ENCODE data around the gene TCFL5. TPM values are rescaled to one million over a fixed set of nuclear protein-coding genes. Genes with fewer than 3 reads are reported as not detected.

Gene TCFL5
- total and polyA plus RNA-seq, 5 experiments from 2014 or later = 1.0 to 13.4 (median 2.1) TPM

DNA sequence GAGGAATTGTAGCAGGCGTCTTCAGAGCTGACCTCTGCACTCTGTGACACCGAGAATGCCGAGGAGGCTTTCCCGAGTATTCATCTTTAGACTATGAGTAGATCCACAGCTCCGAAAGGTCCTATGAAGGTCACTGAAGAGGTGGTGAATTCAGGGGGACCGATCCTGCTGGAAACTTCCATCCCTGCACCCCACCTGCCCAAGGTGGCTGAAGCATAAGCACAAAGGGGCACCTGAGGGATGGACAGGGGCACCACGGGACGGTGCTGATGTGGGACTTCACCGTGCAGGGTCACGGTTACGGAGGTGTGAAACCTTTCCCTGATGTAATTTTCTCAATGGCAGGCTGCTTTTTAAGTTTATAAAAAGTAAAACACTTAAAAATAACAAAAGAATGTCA is 40.3 kb upstream of the TCFL5 start:
- POLR2A ChIA-PET = interaction anchor here (0.7 to 3.7 kb wide), 7 partner anchors 16 to 877 kb away, joined by 3 to 21 read pairs (median 12); partner anchors contain the start of genes GID8 and TCFL5
- peak overlapping the region in 4 of 10 donors; percentile 19 to 73 (median 42) for H3K27ac Mint-ChIP-seq
- no peaks in the 10 kb centered on the region for H3K27me3 Mint-ChIP-seq
- H3K4me3 Mint-ChIP-seq = no peak overlapping the region
- H3K4me1 Mint-ChIP-seq = peaks cover 18 to 50% (median 34%) of the 10 kb centered on the region in 4 donors
- DNase-seq (no peak), ATAC-seq (no peak)
- H3K36me3 Mint-ChIP-seq = peaks cover 0 to 55% (median 24%) of the 10 kb centered on the region in 3 donors
- no peaks in the 10 kb centered on the region for H3K9me3 Mint-ChIP-seq

DNA sequence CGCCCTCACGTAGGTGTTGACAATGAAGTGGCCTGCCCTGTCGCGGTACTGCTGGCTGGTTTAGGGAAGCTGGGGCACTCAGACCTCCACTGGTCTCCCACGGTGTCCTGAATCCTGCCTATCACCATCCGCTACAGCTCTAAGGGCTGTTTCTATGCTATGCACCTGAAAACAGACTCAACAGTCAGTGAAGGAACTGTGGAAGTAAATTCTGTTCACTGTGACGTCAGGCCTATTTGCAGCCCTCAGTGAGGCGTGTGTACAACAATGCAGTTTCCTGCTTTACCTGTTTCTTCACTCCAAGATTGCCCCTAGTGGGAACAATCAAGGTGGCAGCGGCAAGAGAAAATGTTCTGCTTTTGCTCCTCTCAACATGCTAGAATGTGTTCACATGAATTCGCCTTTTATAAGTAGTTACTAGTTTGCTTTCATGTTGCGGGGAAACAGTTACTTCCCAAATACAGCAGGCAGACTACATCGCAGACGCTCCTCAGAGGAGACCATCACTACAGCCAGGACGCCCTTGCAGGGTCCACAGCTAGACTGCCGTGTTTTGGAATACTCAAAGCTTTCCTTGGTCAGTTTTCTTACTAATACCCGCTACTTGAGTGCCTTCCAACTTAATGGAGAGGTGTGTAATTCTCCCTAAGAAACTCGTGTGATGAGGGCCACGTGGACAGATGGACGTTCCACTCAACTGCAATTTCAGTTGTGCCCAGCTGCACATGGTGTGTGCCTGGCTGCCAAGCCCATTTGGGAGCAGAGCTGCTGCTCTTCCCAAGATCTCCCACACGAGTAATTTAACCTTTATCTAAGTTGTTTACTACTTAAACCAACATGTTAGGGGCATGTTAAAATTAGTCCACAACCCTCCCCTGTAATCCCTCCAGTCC is 39.3 kb upstream of the TCFL5 start:
- H3K4me1 Mint-ChIP-seq = peaks cover 18 to 44% (median 34%) of the 10 kb centered on the region in 4 donors
- H3K27me3 Mint-ChIP-seq = no peaks in the 10 kb centered on the region
- peaks cover 0 to 51% (median 17%) of the 10 kb centered on the region in 3 donors for H3K36me3 Mint-ChIP-seq
- peak in 4 of 10 donors; percentile 39 to 50 (median 48) for DNase-seq
- H3K9me3 Mint-ChIP-seq = no peaks in the 10 kb centered on the region
- peak; percentile 31 to 59 for ATAC-seq
- POLR2A ChIA-PET = interaction anchor here (0.5 to 3.7 kb wide), 10 partner anchors 11 to 876 kb away, joined by 3 to 21 read pairs (median 9); partner anchors contain the start of genes GID8 and TCFL5
- peak overlapping the region in 3 of 10 donors; percentile 36 to 81 (median 45) for H3K4me3 Mint-ChIP-seq
- H3K27ac Mint-ChIP-seq = peak overlapping the region; percentile 33 to 96 (median 90)

DNA sequence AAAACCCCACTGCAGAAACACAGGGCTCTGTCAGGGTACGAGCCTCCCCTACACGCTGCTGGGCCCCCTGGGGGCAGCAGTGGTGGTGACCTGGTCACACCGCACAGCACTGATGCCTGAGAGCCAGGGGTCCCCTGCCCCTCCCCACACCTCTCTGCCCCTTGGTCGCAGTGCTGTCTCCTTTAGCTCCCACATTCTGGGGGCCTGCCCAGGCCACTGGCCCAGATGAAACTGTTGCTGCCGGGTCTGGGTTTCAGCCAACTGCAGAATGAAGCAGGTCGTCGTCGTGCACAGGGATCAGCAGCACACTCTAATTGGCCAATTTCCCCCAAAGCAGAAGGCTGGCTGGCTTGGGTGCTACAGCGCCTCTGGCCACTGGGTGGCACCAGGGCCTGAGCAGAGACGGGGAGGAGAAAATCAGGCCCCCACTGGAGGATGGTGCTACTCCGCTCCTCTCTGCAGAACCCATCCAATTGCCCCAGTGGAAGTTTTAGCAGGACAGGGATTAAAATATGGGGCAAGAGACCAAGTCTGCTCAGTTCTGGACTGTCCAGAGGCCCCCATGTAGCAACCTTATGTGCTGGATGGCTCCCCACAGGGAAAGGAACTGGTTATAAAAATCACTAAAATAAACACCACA is 38.5 kb upstream of the TCFL5 start:
- POLR2A ChIA-PET = interaction anchor here (1.0 to 3.7 kb wide), 14 partner anchors 9 to 72 kb away, joined by 3 to 21 read pairs (median 6); partner anchors contain the start of genes GID8 and TCFL5
- ATAC-seq (peak; percentile 88 to 93), DNase-seq (peak; percentile 63 to 87 (median 77))
- no peaks in the 10 kb centered on the region for H3K9me3 Mint-ChIP-seq
- H3K27me3 Mint-ChIP-seq = no peaks in the 10 kb centered on the region
- H3K4me3 Mint-ChIP-seq = peak overlapping the region in 9 of 10 donors; percentile 54 to 85 (median 76)
- H3K27ac Mint-ChIP-seq = peak overlapping the region; percentile 33 to 96 (median 91)
- peaks cover 18 to 40% (median 34%) of the 10 kb centered on the region in 4 donors for H3K4me1 Mint-ChIP-seq
- peaks cover 0 to 48% (median 17%) of the 10 kb centered on the region in 3 donors for H3K36me3 Mint-ChIP-seq

DNA sequence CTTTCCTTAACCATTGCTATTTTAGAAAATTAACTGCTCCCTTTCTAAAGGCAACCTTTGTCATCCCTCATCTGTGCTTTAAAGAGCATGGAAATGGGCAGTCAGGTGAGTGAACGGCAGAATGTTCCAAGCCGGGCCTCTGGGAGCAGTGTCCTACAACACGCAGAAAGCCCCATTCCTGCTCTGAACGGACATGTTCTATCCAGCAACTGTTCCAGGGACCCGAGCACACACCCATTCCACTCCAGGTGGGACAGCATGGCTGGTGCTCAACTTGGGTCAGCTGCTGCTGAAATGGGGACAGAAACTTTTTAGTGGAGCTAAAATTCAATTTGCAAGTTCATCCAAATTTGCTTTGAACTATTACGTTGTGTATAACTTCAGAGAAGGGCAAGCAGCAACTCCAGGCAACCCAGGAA is 38.0 kb upstream of the TCFL5 start:
- Mint-ChIP-seq H3K36me3 (peaks cover 0 to 48% (median 13%) of the 10 kb centered on the region in 3 donors), H3K27ac (peak overlapping the region in 9 of 10 donors; percentile 73 to 96 (median 91)), H3K27me3 (no peaks in the 10 kb centered on the region), H3K9me3 (no peaks in the 10 kb centered on the region), H3K4me1 (peaks cover 18 to 38% (median 34%) of the 10 kb centered on the region in 4 donors), H3K4me3 (peak overlapping the region in 5 of 10 donors; percentile 10 to 81 (median 76))
- ATAC-seq (peak; percentile 4 to 11), DNase-seq (peak in 1 of 10 donors; percentile 20)
- POLR2A ChIA-PET = interaction anchor here (1.0 to 3.7 kb wide), 14 partner anchors 9 to 73 kb away, joined by 3 to 21 read pairs (median 6); partner anchors contain the start of genes GID8 and TCFL5

DNA sequence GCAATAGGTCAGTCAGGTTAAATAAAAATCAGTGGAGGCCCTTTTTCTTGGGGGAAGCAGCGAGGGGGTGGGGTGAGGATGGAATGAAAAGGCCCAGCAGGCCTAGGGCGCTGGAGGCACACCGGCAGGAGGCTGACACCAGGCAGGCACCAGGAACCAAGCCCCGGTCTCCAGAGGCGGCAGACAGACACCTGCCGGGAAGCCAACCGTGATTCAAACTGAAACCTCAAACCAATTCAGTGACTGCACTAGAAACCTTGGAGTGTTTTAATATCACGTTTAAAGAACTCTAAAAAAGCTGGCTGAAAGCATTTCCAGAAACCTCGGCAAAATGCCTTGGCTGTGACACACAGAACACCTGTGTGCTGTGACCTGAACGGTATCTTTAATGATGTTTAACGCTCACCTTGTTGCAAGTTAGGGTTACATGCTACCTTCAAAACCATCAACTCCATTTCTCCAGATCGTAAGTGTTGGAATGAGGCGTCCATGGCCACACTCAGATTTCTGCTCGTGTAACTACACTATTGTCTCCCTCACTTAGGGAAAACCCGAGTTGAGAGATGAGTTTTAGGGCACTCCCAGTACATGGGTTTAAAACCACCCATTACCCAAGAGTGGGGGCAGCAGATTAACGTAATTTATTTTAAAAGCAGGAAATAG is 37.5 kb upstream of the TCFL5 start:
- no peak for ATAC-seq
- Mint-ChIP-seq H3K27ac (peak overlapping the region in 7 of 10 donors; percentile 10 to 75 (median 69)), H3K9me3 (no peaks in the 10 kb centered on the region), H3K4me3 (peak overlapping the region in 7 of 10 donors; percentile 1 to 73 (median 15)), H3K36me3 (peaks cover 0 to 49% (median 16%) of the 10 kb centered on the region in 3 donors), H3K27me3 (no peaks in the 10 kb centered on the region), H3K4me1 (peaks cover 18 to 38% (median 34%) of the 10 kb centered on the region in 4 donors)
- no peak for DNase-seq
- POLR2A ChIA-PET = interaction anchor here (1.0 to 3.7 kb wide), 13 partner anchors 8 to 73 kb away, joined by 3 to 21 read pairs (median 4); partner anchors contain the start of genes GID8 and TCFL5

DNA sequence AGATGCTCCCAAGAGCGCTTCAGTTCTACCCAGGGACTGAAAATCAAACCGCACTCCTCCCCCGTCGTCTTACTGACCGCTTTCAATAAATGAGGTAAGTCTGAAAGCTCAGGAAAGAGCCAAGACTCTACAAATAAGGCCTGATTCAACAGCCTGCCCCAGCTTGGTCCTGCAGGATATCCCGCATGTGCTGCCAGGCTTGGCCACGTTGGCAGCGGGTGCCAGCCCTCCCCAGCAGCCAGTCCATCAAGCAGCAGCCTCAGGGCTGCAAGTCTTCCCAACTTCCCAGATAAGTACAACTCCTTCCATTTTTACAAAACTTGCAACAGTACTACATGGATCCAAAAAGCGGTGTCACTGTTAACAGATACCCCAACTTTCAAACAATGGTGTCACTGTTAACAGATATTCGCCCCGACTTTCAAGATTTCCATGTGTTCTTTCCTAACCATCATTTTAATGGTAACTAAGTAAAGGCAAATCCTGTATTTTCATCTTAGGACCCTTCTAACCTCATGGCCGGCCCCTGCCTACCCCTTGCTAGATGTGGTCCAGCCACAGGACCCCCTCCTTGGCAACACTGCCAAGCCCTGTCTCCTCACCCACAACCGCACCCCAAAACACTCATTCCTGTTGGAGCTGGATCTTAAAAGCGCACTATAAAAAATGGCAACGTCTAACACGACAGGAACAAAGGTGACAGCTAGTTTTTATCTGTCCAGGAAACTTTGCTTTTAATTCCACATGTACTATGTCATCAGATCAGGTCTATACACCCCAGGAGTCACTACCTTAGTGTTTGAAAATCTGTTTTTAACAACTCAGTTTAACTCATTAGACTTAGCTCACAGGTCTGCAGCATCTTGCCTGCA is 36.7 kb upstream of the TCFL5 start:
- H3K9me3 Mint-ChIP-seq = no peaks in the 10 kb centered on the region
- no peak for ATAC-seq
- H3K27ac Mint-ChIP-seq = peak overlapping the region in 9 of 10 donors; percentile 10 to 74 (median 53)
- peaks cover 18 to 39% (median 34%) of the 10 kb centered on the region in 4 donors for H3K4me1 Mint-ChIP-seq
- H3K4me3 Mint-ChIP-seq = peak overlapping the region in 4 of 10 donors; percentile 0 to 73 (median 31)
- POLR2A ChIA-PET = interaction anchor here (1.0 to 3.7 kb wide), 6 partner anchors 15 to 57 kb away, joined by 3 to 21 read pairs (median 4); partner anchors contain the start of gene GID8
- no peak for DNase-seq
- peaks cover 0 to 49% (median 16%) of the 10 kb centered on the region in 3 donors for H3K36me3 Mint-ChIP-seq
- no peaks in the 10 kb centered on the region for H3K27me3 Mint-ChIP-seq

DNA sequence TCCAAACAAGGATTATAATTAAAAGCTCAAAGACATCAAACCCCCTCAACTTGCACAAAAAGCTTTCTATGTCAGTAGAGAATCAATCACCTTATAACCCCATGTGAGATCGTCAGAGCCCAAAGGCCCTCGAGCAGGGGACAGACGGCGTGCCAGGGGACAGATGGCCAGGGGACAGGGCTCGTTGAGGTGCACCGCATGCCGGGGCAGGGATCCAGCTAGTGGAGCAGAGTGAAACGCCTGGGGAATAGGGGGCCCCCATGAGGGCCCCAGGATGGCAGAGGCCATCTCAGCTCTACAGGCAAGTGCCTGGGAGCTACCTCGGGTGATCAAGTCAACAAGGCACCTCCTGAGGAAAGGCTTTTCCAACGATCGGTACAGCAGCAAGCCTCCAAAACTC is 36.0 kb upstream of the TCFL5 start:
- DNase-seq (no peak), ATAC-seq (no peak)
- peaks cover 0 to 49% (median 20%) of the 10 kb centered on the region in 3 donors for H3K36me3 Mint-ChIP-seq
- peaks cover 18 to 46% (median 37%) of the 10 kb centered on the region in 4 donors for H3K4me1 Mint-ChIP-seq
- no peaks in the 10 kb centered on the region for H3K27me3 Mint-ChIP-seq
- POLR2A ChIA-PET = interaction anchor here (1.1 to 1.4 kb wide), 2 partner anchors 30 to 57 kb away, joined by 4 to 5 read pairs; no protein-coding TSS in a partner anchor
- peak overlapping the region in 2 of 10 donors; percentile 9 to 51 for H3K27ac Mint-ChIP-seq
- H3K4me3 Mint-ChIP-seq = no peak overlapping the region
- no peaks in the 10 kb centered on the region for H3K9me3 Mint-ChIP-seq

DNA sequence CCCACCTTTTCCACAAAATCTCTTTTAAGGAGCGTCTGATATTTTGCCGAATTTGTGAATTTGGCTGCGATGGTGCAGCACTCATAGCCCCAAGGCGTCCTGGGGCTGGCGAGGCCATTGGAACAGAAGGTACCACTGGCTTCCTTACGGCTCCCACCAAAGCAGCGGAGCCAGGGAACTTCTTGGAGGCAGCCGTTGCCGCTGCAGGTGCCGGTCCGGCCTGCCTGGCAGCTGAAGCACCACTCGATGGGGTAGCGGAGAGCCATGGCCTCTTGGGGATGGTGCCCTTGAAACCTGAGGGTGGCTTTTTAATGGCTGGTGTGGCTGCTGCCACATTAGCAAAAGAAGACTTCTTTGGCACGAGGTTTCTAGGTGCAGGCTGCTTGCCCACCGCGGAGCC is 34.9 kb upstream of the TCFL5 start:
- ATAC-seq (no peak), DNase-seq (no peak)
- Mint-ChIP-seq H3K4me1 (peaks cover 18 to 57% (median 48%) of the 10 kb centered on the region in 4 donors), H3K27me3 (no peaks in the 10 kb centered on the region), H3K4me3 (no peak overlapping the region), H3K27ac (no peak overlapping the region), H3K36me3 (peaks cover 0 to 51% (median 31%) of the 10 kb centered on the region in 3 donors), H3K9me3 (no peaks in the 10 kb centered on the region)
- POLR2A ChIA-PET = interaction anchor here (1.4 kb wide), 1 partner anchor 31 kb away, joined by 5 read pairs; no protein-coding TSS in a partner anchor

DNA sequence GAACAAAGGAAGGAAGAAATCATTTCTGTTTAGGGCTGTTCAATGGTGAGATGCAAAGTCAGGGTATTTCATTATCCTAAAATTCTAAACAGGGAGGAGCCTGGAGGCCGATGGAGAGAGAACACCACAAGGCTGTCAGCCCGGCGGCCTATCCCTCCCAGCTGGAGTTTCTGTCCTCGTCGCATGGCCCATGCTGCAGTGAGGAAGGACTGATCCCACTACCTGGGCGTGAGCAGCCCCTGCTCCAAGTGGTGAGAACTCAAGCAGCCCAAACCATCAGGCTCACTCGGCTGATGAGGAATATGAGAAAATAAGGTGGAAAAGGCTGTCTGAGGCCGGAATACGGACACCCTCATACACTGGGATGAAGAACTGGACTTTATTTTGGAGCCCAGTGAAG is 33.9 kb upstream of the TCFL5 start:
- Mint-ChIP-seq H3K9me3 (no peaks in the 10 kb centered on the region), H3K36me3 (peaks cover 0 to 57% (median 36%) of the 10 kb centered on the region in 3 donors), H3K27ac (peak overlapping the region in 1 of 10 donors; percentile 65), H3K4me1 (peaks cover 18 to 62% (median 54%) of the 10 kb centered on the region in 4 donors), H3K4me3 (peak overlapping the region in 1 of 10 donors; percentile 55), H3K27me3 (no peaks in the 10 kb centered on the region)
- POLR2A ChIA-PET = interaction anchor here (0.5 to 2.4 kb wide), 2 partner anchors 39 to 106 kb away, joined by 3 to 5 read pairs; no protein-coding TSS in a partner anchor
- ATAC-seq (no peak), DNase-seq (no peak)

DNA sequence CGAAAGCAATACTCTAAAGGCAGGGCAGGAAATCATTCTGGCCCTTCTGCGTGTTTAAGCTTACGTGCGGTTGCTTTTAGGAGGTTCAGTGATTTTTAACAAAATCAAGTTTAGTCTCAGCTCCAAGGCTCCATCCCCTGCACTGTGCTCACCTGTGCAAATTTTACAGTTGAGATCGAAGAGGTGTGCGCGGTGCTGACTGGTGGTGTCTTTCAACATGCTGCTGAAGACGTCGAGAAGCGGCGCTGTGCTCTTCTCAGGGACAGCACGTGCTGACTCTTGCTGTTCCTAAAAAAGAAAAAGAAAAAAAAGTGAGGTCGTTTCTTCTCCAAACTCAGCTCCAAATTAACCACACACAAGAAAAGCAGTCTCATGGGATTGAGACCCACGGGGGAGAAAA is 32.6 kb upstream of the TCFL5 start:
- Mint-ChIP-seq H3K4me1 (peaks cover 14 to 51% (median 43%) of the 10 kb centered on the region in 4 donors), H3K4me3 (no peak overlapping the region), H3K9me3 (no peaks in the 10 kb centered on the region), H3K27me3 (no peaks in the 10 kb centered on the region), H3K36me3 (peaks cover 0 to 70% (median 40%) of the 10 kb centered on the region in 3 donors), H3K27ac (no peak overlapping the region)
- no peak for ATAC-seq
- POLR2A ChIA-PET = interaction anchor here (1.7 to 2.4 kb wide), 2 partner anchors 40 to 60 kb away, joined by 4 to 5 read pairs; no protein-coding TSS in a partner anchor
- DNase-seq = no peak

Data from naive thymus-derived CD8-positive, alpha-beta T cell (primary cell).